Naive B cell (primary cell): ENCODE results near the gene DLX2. TPM values are rescaled to one million over a fixed set of nuclear protein-coding genes. Genes with fewer than 3 reads are reported as not detected.
"Not testable (repeated sequence)": the region's sequence is repeated elsewhere in the genome, so short reads cannot be mapped to it uniquely, and the experiment has no call there.

ENCODE experiments used
- ATAC-seq, 2 donors: fragments of 150-1000 bp; cut with Tn5 transposase; 2 replicates each; pipeline ENCODE4 v1.10.0; 2021; ENCODE audit warnings: low read depth in 2 of 2, mild to moderate bottlenecking in 2 of 2, moderate library complexity in 2 of 2
- DNase-seq: peaks from one replicate; pipeline ENCODE4 v3.0.0; 2022
- H3K27ac Mint-ChIP-seq, 6 donors: one replicate each; pipeline ENCODE4 v1.8.0; 2020 to 2022; ENCODE audit warnings: mild to moderate bottlenecking in 6 of 6, mixed read lengths in 6 of 6, moderate library complexity in 5 of 6, inconsistent platforms in 2 of 6
- H3K27me3 Mint-ChIP-seq, 3 donors: one replicate each; pipeline ENCODE4 v1.8.0; 2021 to 2022; ENCODE audit warnings: mixed read lengths in 3 of 3, mild to moderate bottlenecking in 1 of 3
- H3K36me3 Mint-ChIP-seq, 2 donors: one replicate each; pipeline ENCODE4 v1.8.0; 2020 to 2022; ENCODE audit warnings: mixed read lengths in 2 of 2, inconsistent platforms in 1 of 2, mild to moderate bottlenecking in 1 of 2
- H3K4me1 Mint-ChIP-seq, 3 donors: one replicate each; pipeline ENCODE4 v1.8.0; 2020 to 2022; ENCODE audit warnings: mixed read lengths in 3 of 3, inconsistent platforms in 1 of 3, mild to moderate bottlenecking in 1 of 3, moderate library complexity in 1 of 3
- H3K4me3 Mint-ChIP-seq, 8 donors: one replicate each; pipeline ENCODE4 v1.8.0; 2020 to 2022; ENCODE audit warnings: mild to moderate bottlenecking in 8 of 8, mixed read lengths in 8 of 8, moderate library complexity in 8 of 8, inconsistent platforms in 2 of 8
- H3K9me3 Mint-ChIP-seq, 7 donors: one replicate each; pipeline ENCODE4 v1.8.0; 2020 to 2022; ENCODE audit warnings: mixed read lengths in 7 of 7, mild to moderate bottlenecking in 5 of 7, inconsistent platforms in 2 of 7, moderate library complexity in 1 of 7
- polyA plus RNA-seq, 6 donors: library from polyadenylated mRNA; unstranded; fragments of 300-500 nt; fragmentation: Illumina TruSeq; gene quantifications; one replicate each; pipeline ENCODE4 v1.2.3, GENCODE V29; 2021; ENCODE audit warnings: low read depth in 6 of 6

Gene DLX2
- polyA plus RNA-seq, 6 donors from 2014 or later = not detected

DNA sequence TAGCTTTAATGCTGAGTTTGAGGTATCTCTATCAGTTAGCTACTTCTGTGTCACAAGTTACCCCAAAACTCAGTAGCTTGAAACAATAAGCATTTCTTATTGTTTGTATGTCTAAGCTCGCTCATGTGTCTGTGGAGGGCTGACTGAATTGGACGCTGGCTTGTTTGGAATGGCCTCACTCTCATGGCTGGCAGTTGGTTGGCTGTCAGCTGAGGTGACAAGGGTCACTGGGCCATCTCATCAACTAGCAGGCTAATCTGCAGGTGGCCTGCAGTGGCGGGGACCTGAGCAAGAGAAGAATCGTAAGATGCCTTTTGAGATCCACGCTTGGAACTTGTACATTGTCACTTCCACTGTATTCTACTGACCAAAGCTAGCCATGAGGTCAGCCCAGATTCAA lies 13.4 kb upstream of the DLX2 start:
- DNase-seq (no peak), ATAC-seq (no peak)
- Mint-ChIP-seq H3K27me3 (peaks cover 43 to 53% (median 44%) of the 10 kb centered on the region in 3 donors), H3K9me3 (no peaks in the 10 kb centered on the region), H3K27ac (no peak overlapping the region), H3K4me3 (no peak overlapping the region), H3K4me1 (no peaks in the 10 kb centered on the region), H3K36me3 (no peaks in the 10 kb centered on the region)

DNA sequence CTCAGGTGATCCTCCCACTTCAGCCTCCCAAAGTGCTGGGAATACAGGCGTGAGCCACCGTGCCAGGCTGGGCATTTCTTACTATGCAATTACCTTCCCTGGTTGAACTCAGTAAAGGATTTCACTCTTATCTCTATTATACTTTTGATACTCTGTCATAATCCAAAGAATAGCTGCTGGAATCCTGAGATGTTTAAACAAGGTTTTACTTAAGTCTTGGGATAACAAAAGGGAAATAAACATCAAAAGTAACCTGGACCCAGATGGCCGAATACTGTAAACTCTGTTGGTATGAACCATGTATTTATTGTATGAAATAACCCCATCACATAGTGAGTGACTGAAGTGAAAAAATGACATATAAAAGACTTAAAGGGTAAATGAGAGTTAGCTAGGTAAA lies 11.9 kb upstream of the DLX2 start:
- H3K4me3 Mint-ChIP-seq = no peak overlapping the region
- peaks cover 46 to 59% (median 50%) of the 10 kb centered on the region in 3 donors for H3K27me3 Mint-ChIP-seq
- H3K27ac Mint-ChIP-seq = peak overlapping the region in 1 of 6 donors; percentile 54
- H3K36me3 Mint-ChIP-seq = no peaks in the 10 kb centered on the region
- DNase-seq (no peak), ATAC-seq (no peak)
- H3K9me3 Mint-ChIP-seq = peaks cover 0 to 2% (median 0%) of the 10 kb centered on the region in 7 donors
- peaks cover 2 to 7% (median 5%) of the 10 kb centered on the region in 3 donors for H3K4me1 Mint-ChIP-seq

DNA sequence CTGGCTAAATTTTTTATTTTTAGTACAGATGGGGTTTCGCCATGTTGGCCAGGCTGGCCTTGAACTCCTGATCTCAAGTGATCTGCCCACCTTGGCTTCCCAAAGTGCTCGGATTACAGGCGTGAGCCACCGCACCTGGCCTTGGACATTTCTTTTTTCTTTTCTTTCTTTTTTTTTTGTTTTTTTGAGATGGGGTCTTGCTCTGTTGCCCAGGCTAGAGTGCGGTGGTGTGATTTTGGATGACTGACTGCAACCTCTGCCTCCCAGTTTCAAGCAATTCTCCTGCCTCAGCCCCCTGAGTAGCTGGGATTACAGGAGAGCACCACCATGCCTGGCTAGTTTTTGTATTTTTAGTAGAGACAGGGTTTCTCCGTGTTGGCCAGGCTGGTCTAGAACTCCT lies 11.5 kb upstream of the DLX2 start:
- H3K27ac Mint-ChIP-seq, DNase-seq, H3K36me3 Mint-ChIP-seq, H3K4me3 Mint-ChIP-seq, H3K9me3 Mint-ChIP-seq, ATAC-seq, H3K4me1 Mint-ChIP-seq: not testable (repeated sequence)
- H3K27me3 Mint-ChIP-seq = peaks cover 48 to 59% (median 53%) of the 10 kb centered on the region in 3 donors

DNA sequence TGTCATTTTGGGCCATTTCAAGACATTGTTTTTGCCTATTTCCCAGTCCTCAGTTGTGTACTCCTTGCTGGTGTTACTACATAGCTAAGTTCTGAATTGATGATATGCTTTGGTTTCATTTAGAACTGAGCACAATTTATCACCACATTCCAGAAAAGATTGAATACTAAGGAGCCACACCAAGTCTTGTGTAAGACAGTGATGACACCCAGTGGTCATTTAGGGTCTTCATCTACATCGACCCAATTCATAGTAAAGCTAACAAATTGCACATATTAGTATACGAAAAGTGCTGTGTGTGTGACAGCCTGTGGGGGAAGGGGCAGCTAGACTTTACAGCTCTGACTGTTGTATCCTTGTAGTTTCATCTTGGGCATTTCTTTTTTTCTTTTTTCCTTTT lies 10.9 kb upstream of the DLX2 start:
- Mint-ChIP-seq H3K27me3 (peaks cover 46 to 55% (median 53%) of the 10 kb centered on the region in 3 donors), H3K4me1 (peaks cover 7 to 10% (median 8%) of the 10 kb centered on the region in 3 donors), H3K9me3 (peaks cover 0 to 6% (median 0%) of the 10 kb centered on the region in 7 donors), H3K36me3 (peaks cover 0 to 2% of the 10 kb centered on the region in 2 donors), H3K4me3 (no peak overlapping the region), H3K27ac (no peak overlapping the region)
- DNase-seq (no peak), ATAC-seq (no peak)

DNA sequence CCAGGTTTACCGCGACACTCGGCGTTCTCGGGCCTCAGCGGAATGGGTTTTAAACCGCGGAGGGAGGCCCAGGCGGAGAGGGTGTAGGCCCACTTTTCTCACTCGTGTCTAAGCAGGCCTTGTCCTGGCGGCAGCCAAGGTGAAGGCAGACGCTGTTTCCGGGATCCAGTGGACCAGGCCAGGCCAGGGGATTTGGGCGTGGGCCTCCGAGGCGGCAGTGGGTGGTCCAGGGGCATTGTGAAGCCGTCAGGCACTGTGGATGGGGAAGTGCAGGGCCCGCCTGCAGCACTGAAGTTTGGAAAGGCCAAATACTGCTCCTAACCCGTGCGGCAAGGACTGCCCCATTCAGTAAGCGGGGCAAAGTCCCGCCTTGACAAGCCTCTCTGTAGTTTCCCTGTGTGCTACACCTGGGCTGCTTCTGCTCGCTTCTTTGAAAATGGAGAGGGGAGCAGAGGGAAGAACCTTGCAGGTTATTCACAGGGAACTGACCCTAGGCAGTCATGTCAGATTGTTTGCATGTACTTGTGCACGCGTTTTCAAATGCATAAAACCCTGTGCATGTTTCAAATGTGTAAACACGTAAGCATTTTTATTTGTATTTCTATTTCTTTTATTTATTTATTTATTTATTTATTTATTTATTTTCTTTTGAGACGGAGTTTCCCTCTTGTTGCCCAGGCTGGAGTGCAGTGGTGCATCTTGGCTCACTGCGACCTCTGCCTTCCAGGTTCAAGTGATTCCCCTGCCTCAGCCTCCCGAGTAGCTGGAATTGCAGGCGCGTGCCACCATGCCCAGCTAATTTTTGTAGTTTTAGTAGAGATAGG lies 7.5 kb upstream of the DLX2 start:
- peaks cover 18 to 26% (median 22%) of the 10 kb centered on the region in 3 donors for H3K4me1 Mint-ChIP-seq
- peaks cover 58 to 73% (median 64%) of the 10 kb centered on the region in 3 donors for H3K27me3 Mint-ChIP-seq
- H3K4me3 Mint-ChIP-seq = peak overlapping the region in 5 of 8 donors; percentile 9 to 71 (median 36)
- peak overlapping the region in 3 of 6 donors; percentile 58 to 63 (median 59) for H3K27ac Mint-ChIP-seq
- no peak for ATAC-seq
- H3K36me3 Mint-ChIP-seq = peaks cover 0 to 14% of the 10 kb centered on the region in 2 donors
- peaks cover 0 to 18% (median 5%) of the 10 kb centered on the region in 7 donors for H3K9me3 Mint-ChIP-seq
- DNase-seq = no peak

DNA sequence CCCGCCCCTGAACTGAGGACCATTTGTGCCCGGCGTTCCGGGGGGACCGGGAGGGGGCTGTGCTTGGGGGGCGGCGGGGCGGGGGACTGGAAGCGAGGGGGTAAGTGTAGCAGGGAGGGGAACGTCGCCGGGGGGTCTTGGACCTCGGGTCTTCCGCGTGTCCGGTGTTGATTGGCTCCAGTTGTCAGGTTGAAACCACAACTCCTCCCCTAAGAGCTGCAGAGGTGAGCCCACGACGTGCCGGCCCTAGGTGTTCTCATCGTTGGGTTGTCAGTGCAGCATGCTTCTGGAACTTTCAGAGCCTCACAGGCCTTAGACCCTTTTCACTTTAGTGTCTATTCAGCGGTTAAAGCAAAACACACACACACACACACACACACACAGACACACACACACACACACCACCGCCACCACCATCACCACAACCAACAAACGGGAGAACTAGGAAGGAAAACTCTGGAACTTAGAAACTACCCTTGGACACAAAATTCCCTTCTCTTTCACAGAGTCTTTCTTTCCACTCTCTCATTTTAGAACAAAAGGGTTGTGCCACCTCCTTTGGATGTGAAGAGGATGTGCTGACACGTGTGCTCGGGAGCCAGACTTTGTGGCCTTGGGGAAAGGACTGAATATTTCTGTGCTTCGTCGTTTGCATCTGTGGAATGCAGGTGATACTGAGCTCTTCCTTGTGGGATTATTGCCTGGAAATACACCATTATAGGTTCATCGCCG lies 6.7 kb upstream of the DLX2 start:
- Mint-ChIP-seq H3K9me3 (peaks cover 0 to 20% (median 6%) of the 10 kb centered on the region in 7 donors), H3K36me3 (peaks cover 0 to 14% of the 10 kb centered on the region in 2 donors), H3K4me3 (peak overlapping the region in 5 of 8 donors; percentile 9 to 71 (median 37)), H3K27me3 (peaks cover 56 to 74% (median 62%) of the 10 kb centered on the region in 3 donors), H3K27ac (peak overlapping the region in 2 of 6 donors; percentile 58 to 63), H3K4me1 (peaks cover 18 to 27% (median 22%) of the 10 kb centered on the region in 3 donors)
- ATAC-seq = no peak
- no peak for DNase-seq

DNA sequence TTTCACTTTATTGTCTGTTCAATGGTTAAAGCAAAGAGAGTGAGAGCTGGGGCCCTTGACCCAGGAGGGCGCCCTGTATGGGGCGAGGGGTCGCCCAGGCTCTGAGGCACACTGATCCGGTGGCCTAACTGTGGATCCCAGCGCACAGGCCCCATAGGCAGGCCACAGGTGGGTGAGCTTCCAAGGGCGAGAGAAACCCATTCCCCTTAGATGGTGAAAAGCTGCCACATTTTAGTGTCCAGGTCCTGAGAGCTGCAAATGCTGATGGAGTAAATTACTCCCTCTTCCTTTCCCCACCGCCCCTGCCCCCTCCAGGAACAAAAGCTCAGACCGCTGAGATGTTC lies 5.9 kb upstream of the DLX2 start:
- H3K36me3 Mint-ChIP-seq = peaks cover 0 to 14% of the 10 kb centered on the region in 2 donors
- H3K4me1 Mint-ChIP-seq = peaks cover 23 to 32% (median 29%) of the 10 kb centered on the region in 3 donors
- H3K27me3 Mint-ChIP-seq = peaks cover 60 to 74% (median 64%) of the 10 kb centered on the region in 3 donors
- no peak for DNase-seq
- no peak for ATAC-seq
- H3K9me3 Mint-ChIP-seq = peaks cover 0 to 29% (median 11%) of the 10 kb centered on the region in 7 donors
- peak overlapping the region in 5 of 8 donors; percentile 41 to 72 (median 63) for H3K4me3 Mint-ChIP-seq
- peak overlapping the region in 4 of 6 donors; percentile 12 to 86 (median 65) for H3K27ac Mint-ChIP-seq

DNA sequence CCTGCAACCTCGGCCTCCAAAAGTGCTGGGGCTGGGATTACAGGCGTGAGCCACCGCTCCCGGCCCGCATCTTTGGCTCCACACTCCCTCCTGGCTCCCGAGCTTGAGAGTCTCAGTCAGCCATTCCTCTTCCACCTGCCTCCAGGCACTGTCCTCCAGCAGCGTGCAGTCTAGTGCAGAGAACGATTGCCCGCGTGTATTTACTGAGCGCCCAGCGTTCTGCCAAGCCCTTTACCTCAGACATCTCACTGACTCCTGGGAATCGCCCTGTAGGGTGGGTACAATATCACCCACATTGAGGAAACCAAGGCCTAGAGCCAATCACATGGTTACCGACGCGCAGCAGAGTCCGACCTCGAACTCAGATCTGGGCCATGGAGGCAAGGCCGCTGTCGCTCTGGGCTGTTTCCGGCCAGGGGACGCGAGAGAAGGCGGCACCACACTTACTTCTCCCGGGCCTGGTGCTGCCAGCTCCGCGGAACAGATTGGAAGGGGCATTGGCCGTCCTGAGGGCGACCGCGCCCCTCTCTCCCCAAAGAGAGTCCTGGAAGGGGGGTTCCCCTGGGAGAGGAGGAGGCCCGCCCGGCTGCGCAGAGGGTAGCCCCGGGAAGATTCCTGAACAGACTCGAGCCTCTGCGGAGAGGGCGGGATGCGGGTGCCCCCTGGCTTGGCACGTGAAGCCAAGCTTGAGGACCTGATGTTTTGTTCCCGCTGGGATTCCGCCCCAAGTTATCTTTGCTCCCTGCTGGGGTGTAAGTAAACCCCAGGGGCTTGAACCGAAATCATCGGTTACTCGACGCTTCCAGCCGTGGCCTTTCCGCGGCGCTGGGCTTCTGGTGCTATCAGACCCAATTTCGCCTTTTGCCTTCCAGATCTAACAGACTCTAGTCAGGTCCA lies 5.2 kb upstream of the DLX2 start:
- DNase-seq (no peak), ATAC-seq (no peak)
- Mint-ChIP-seq H3K27me3 (peaks cover 59 to 74% (median 64%) of the 10 kb centered on the region in 3 donors), H3K4me1 (peaks cover 27 to 37% (median 34%) of the 10 kb centered on the region in 3 donors), H3K4me3 (peak overlapping the region in 5 of 8 donors; percentile 13 to 85 (median 63)), H3K36me3 (peaks cover 0 to 14% of the 10 kb centered on the region in 2 donors), H3K27ac (peak overlapping the region in 4 of 6 donors; percentile 70 to 89 (median 78)), H3K9me3 (peaks cover 0 to 29% (median 11%) of the 10 kb centered on the region in 7 donors)

DNA sequence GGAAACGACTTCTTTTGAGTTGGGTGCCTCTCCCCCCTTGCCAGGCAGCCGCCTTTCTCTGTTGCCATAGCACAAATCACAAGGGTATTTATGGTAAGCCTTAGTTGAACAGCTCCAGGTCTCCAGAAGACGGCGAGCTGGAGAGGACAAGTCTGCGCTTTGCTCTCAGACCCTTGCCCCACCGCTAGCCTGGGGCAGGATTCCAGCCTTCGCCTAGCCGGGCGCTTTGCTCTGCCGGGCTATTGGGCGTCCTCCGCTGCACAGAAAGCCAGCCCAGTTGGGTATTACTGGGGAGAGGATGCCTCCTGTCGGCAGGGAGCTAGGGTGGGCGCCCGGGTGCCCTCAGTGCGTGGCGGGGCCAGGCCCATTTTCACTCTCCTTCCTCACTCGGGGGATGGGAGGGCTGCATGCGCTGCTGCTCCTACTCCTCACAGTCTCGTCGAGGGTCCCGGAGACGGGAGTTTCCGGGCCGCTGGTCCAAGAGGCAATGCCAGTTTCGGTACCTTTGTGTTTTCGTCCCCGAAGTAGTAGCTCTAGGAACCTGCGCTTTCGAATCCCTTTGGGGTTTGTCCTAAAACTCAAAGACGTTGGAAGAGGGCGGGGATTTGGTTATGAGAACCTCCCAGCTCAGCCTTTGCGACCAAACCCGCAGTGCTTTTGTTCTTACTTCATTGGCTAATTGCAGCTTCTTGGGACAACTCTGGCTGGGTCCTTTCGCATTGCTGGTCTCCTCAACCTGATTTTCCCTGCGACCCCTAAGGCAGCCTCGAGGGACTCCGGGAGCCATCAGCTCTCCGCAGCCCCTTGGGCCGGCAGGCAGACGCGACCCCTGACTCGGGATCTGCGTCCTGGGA lies 3.6 kb upstream of the DLX2 start:
- Mint-ChIP-seq H3K9me3 (peaks cover 0 to 29% (median 11%) of the 10 kb centered on the region in 7 donors), H3K4me3 (peak overlapping the region in 5 of 8 donors; percentile 39 to 80 (median 62)), H3K27me3 (peaks cover 68 to 78% (median 74%) of the 10 kb centered on the region in 3 donors), H3K27ac (peak overlapping the region in 2 of 6 donors; percentile 47 to 93), H3K36me3 (peaks cover 0 to 14% of the 10 kb centered on the region in 2 donors), H3K4me1 (peaks cover 41 to 51% (median 50%) of the 10 kb centered on the region in 3 donors)
- no peak for DNase-seq
- no peak for ATAC-seq

DNA sequence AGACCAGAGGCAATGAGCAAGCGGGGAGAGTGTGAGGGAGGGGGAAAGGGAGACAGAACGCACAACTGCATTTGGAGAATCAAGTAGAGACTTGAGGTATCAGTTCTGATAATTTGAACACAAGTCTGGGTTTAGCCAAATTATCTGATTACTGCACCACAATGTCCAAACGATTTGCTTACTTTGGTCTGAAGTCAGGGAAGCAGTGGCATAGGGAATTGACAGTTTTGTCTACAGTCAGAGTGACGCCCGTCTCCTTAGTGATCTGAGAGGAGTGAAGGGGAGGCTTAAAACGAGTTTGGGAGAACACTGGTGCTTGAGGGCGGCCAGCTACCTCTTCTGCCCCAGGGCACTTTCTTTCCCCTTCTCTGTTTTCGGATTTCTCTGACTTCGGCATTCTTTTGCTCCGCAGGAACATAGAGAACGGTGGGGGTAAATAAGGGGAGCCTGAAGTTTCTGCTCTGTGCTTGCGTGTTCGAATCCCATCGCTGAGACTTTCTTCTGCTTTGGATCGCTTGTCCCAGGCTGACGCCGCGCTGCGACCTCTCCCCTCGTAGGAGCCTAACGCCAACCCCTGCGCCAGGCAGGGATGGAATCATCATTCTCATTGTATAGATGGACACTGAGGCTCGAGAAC lies 2.9 kb upstream of the DLX2 start:
- Mint-ChIP-seq H3K27me3 (peaks cover 73 to 86% (median 74%) of the 10 kb centered on the region in 3 donors), H3K36me3 (peaks cover 0 to 14% of the 10 kb centered on the region in 2 donors), H3K4me1 (peaks cover 46 to 58% (median 58%) of the 10 kb centered on the region in 3 donors), H3K4me3 (peak overlapping the region in 2 of 8 donors; percentile 41 to 80), H3K27ac (peak overlapping the region in 2 of 6 donors; percentile 14 to 93), H3K9me3 (peaks cover 0 to 33% (median 11%) of the 10 kb centered on the region in 7 donors)
- DNase-seq (no peak), ATAC-seq (no peak)

DNA sequence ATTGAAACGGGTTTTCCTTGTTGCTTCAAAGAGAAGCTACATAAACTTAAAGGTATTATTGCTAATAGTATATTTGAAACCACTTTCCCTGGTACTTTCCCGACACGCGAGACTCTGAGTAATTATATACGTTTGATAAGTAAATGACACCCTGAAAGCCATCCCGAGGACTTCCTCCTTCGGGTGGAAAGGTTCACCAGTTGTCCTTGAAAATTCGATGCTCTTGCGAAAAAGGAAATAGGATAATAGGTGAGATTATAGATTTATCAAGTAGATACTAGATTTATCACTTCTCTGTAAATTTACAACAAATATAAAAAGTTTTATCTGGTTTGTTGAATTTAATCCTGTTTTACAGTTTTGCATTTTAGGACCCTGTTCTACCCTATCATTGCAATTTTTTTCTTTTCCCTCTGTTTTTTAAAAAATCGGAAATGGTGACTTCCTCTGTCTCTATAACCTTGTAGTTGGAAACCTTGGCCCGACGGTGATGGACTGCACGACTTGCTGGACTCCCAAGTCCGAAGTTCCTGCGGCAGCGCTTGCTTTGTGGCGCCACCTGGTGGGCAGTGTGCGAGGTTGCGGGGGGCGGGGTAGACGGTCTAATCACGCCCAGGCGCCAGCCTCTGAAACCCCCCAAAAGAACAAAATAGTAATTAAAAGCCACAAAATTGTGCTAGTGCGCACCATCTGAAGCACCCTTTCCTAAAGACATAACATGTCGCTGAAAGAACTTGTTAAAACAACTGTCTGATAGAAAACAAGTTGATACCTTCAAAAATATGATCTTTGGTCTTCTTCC lies 972 bp upstream of the DLX2 start:
- Mint-ChIP-seq H3K9me3 (peaks cover under 1 to 30% (median 11%) of the 10 kb centered on the region in 7 donors), H3K27ac (peak overlapping the region in 5 of 6 donors; percentile 73 to 95 (median 88)), H3K36me3 (peaks cover 1 to 16% of the 10 kb centered on the region in 2 donors), H3K4me1 (peaks cover 41 to 54% (median 53%) of the 10 kb centered on the region in 3 donors), H3K4me3 (peak overlapping the region; percentile 64 to 91 (median 82)), H3K27me3 (peaks cover 62 to 85% (median 62%) of the 10 kb centered on the region in 3 donors)
- DNase-seq = no peak
- no peak for ATAC-seq
